Uterus (tissue), 4 donors: ENCODE results near the gene PLEKHM3. TPM values are rescaled to one million over a fixed set of nuclear protein-coding genes. Genes with fewer than 3 reads are reported as not detected.

ENCODE experiments used
- DNase-seq, 2 donors: peaks; one replicate each; pipeline ENCODE4 v3.0.0-alpha.2; 2019 to 2020
- H3K27ac ChIP-seq, 2 donors: fragments of 200-600 bp; sonication (generic); 1 replicate in 1 of 2; 2 replicates in 1 of 2; pipeline ENCODE4 v1.5.1; 2016 to 2018
- H3K27me3 ChIP-seq, 2 donors: fragments of 200-600 bp; sonication (generic); one replicate each; pipeline ENCODE4 v1.5.1; 2018 to 2019; ENCODE audit warnings: control low read depth in 1 of 2
- H3K36me3 ChIP-seq, 2 donors: fragments of 200-600 bp; sonication (generic); one replicate each; pipeline ENCODE4 v1.5.1; 2019; ENCODE audit warnings: control low read depth in 1 of 2
- H3K4me1 ChIP-seq, 2 donors: fragments of 200-600 bp; sonication (generic); one replicate each; pipeline ENCODE4 v1.5.1; 2018 to 2019; ENCODE audit warnings: control low read depth in 1 of 2
- H3K4me3 ChIP-seq, 2 donors: fragments of 200-600 bp; sonication (generic); 1 replicate in 1 of 2; 2 replicates in 1 of 2; pipeline ENCODE4 v1.5.1; 2018 to 2019; ENCODE audit warnings: mild to moderate bottlenecking in 1 of 2
- H3K9me3 ChIP-seq, 2 donors: fragments of 200-600 bp; sonication (generic); one replicate each; pipeline ENCODE4 v1.5.1; 2019; ENCODE audit warnings: control low read depth in 1 of 2
- CTCF ChIP-seq, 4 experiments: fragments of 200-600 bp in 2 of 4; fragments of 450-650 bp in 2 of 4; sonication (generic) in 2 of 4; IDR thresholded peaks; one replicate each; pipeline ENCODE4 v1.5.1; 2016 to 2019; ENCODE audit warnings: antibody characterized with exemption in 4 of 4, mild to moderate bottlenecking in 2 of 4, moderate library complexity in 1 of 4
- POLR2A ChIP-seq, 2 donors: fragments of 450-650 bp; IDR thresholded peaks; one replicate each; pipeline ENCODE4 v1.6.1; 2016; ENCODE audit warnings: antibody characterized with exemption in 2 of 2, mild to moderate bottlenecking in 1 of 2, moderate library complexity in 1 of 2
- intact Hi-C: fragments of 100-400 bp; cut with DNase I; formaldehyde crosslinking; loops from one replicate; pipeline ENCODE4 v1.15.1; 2023; ENCODE audit warnings: low total_unique reads
- total RNA-seq, 4 donors: library from RNA; depleted of rRNA in 3 of 4; stranded (reverse); fragments of >200 nt in 3 of 4; gene quantifications; one replicate each; pipeline versions ENCODE4 v1.1.0 to v1.2.4, GENCODE V29; 2014 to 2023
- donor health status: DM: yes; HTN: yes; CAD: no.

The PLEKHM3 gene
- total RNA-seq, 4 donors from 2014 or later, result 20.5 to 43.4 (median 21.6) TPM

GRCh38 chr2:207852791-207853190 is 172.5 kb downstream of the PLEKHM3 start:
- no peak for DNase-seq
- no peak overlapping the region for H3K4me3 ChIP-seq
- H3K36me3 ChIP-seq, result no peaks in the 10 kb centered on the region
- no peak for TF ChIP-seq CTCF (IDR thresholded peaks at IDR 0.05)
- no peak for TF ChIP-seq POLR2A (IDR thresholded peaks at IDR 0.05)
- no peaks in the 10 kb centered on the region for H3K4me1 ChIP-seq
- H3K9me3 ChIP-seq, result no peaks in the 10 kb centered on the region
- intact Hi-C loops, result no loop called here
- H3K27me3 ChIP-seq, result no peaks in the 10 kb centered on the region
- no peak overlapping the region for H3K27ac ChIP-seq

GRCh38 chr2:207849443-207849842 is 175.9 kb downstream of the PLEKHM3 start:
- intact Hi-C loops, result no loop called here
- no peak for TF ChIP-seq CTCF (IDR thresholded peaks at IDR 0.05)
- TF ChIP-seq POLR2A (IDR thresholded peaks at IDR 0.05), result no peak
- no peak for DNase-seq
- no peaks in the 10 kb centered on the region for H3K36me3 ChIP-seq
- H3K27ac ChIP-seq, result no peak overlapping the region
- no peak overlapping the region for H3K4me3 ChIP-seq
- H3K4me1 ChIP-seq, result no peaks in the 10 kb centered on the region
- no peaks in the 10 kb centered on the region for H3K9me3 ChIP-seq
- H3K27me3 ChIP-seq, result no peaks in the 10 kb centered on the region

GRCh38 chr2:207848545-207848928 is 176.8 kb downstream of the PLEKHM3 start:
- no peaks in the 10 kb centered on the region for H3K27me3 ChIP-seq
- intact Hi-C loops, result no loop called here
- DNase-seq, result no peak

GRCh38 chr2:207847807-207848544 is 177.4 kb downstream of the PLEKHM3 start:
- DNase-seq, result no peak
- Histone ChIP-seq H3K36me3 (no peaks in the 10 kb centered on the region), H3K27me3 (no peaks in the 10 kb centered on the region), H3K4me3 (no peak overlapping the region), H3K27ac (peak overlapping the region in 1 of 2 donors; percentile 38), H3K4me1 (no peaks in the 10 kb centered on the region), H3K9me3 (no peaks in the 10 kb centered on the region)
- intact Hi-C loops, result no loop called here
- TF ChIP-seq POLR2A (IDR thresholded peaks at IDR 0.05) (no peak), CTCF (IDR thresholded peaks at IDR 0.05) (no peak)

More at GRCh38 chr2:207848545-207848928, 176.8 kb downstream of the PLEKHM3 start:
- no peaks in the 10 kb centered on the region for H3K4me1 ChIP-seq
- H3K4me3 ChIP-seq, result no peak overlapping the region
- H3K27ac ChIP-seq, result no peak overlapping the region
- no peaks in the 10 kb centered on the region for H3K36me3 ChIP-seq
- TF ChIP-seq CTCF (IDR thresholded peaks at IDR 0.05) (no peak), POLR2A (IDR thresholded peaks at IDR 0.05) (no peak)
- H3K9me3 ChIP-seq, result no peaks in the 10 kb centered on the region

- Histone ChIP-seq H3K4me1 (no peaks in the 10 kb centered on the region), H3K36me3 (no peaks in the 10 kb centered on the region), H3K9me3 (no peaks in the 10 kb centered on the region), H3K27ac (peak overlapping the region in 1 of 2 donors; percentile 38), H3K4me3 (no peak overlapping the region), H3K27me3 (no peaks in the 10 kb centered on the region)
- intact Hi-C loops, result no loop called here
- DNase-seq, result no peak
- no peak for TF ChIP-seq POLR2A (IDR thresholded peaks at IDR 0.05)
- TF ChIP-seq CTCF (IDR thresholded peaks at IDR 0.05), result no peak
Measured at GRCh38 chr2:207847098-207847806, 178.1 kb downstream of the PLEKHM3 start.
